AG04450 (cell line): Measurements from ENCODE around the gene MYRFL. TPM values are rescaled to one million over a fixed set of nuclear protein-coding genes. Genes with fewer than 3 reads are reported as not detected.

Experiments used
- CTCF ChIA-PET: fragments of 300-600, 350-600 bp; formaldehyde crosslinking; extraction: SDS; loops from one replicate; lab custom pipeline; 2022; ENCODE audit warnings: antibody characterized with exemption, inconsistent platforms; lab: Charles Lee
- POLR2A ChIA-PET: fragments of 350-600 bp; formaldehyde crosslinking; extraction: SDS; loops from one replicate; lab custom pipeline; 2021; ENCODE audit warnings: antibody characterized with exemption, inconsistent platforms; lab: Yijun Ruan, JAX
- DNase-seq: peaks from one replicate; pipeline ENCODE4 v3.0.0-alpha.2; 2011; ENCODE audit warnings: low read depth, low spot score
- H3K27ac ChIP-seq: one replicate; pipeline ENCODE4 v1.5.1; 2012; ENCODE audit warnings: low read depth, low read length, control low read depth
- H3K27me3 ChIP-seq: one replicate; pipeline ENCODE4 v1.6.0; 2012; ENCODE audit warnings: low read length; ENCODE audit not compliant: control insufficient read depth, insufficient read depth
- H3K4me3 ChIP-seq: 2 replicates; pipeline ENCODE4 v1.5.1; 2011; ENCODE audit warnings: mild to moderate bottlenecking, low read depth, low read length, control low read depth
- H3K9me3 ChIP-seq: 2 replicates; pipeline ENCODE4 v1.5.1; 2012; ENCODE audit warnings: low read length; ENCODE audit not compliant: control insufficient read depth, insufficient read depth
- CTCF ChIP-seq: IDR thresholded peaks from 2 replicates; pipeline ENCODE4 v1.5.1; 2011; ENCODE audit warnings: low read depth, low read length, control low read depth, inconsistent platforms
- polyA plus RNA-seq: library from polyadenylated mRNA; depleted of rRNA; stranded (reverse); fragments of >200 nt; gene quantifications from 2 replicates; pipeline ENCODE4 v1.2.3, GENCODE V29; 2011

Gene MYRFL
- polyA plus RNA-seq, 1 experiment = not detected

- no peak for DNase-seq
- Histone ChIP-seq H3K27me3 (peaks cover 3% of the 10 kb centered on the region), H3K9me3 (no peaks in the 10 kb centered on the region), H3K4me3 (no peak overlapping the region), H3K27ac (no peak overlapping the region)
- TF ChIP-seq CTCF = no peak
- CTCF ChIA-PET = no interaction called here
- POLR2A ChIA-PET = no interaction called here
Measured at GRCh38 chr12:69969011-69969410, 144.0 kb downstream of the MYRFL start.

DNA sequence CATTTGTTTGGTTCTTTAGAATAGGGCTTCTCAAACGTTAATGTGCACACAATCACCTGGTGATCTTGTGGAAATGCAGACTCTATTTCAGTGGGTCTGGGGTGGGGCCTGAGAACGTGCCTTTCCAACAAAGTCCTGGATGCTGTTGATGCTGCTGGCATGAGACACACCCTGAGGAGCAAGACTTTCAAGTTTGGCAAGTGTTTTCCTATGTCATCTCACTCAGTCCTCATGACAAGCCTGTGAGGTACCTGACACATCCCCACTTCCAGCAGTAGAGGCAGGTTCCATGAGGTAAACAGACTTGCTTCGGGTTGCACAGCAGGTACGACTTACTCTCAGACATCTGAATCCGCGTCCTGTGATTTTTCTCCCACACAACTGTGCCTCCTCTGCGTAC is 147.1 kb downstream of the MYRFL start:
- POLR2A ChIA-PET = no interaction called here
- Histone ChIP-seq H3K4me3 (no peak overlapping the region), H3K9me3 (no peaks in the 10 kb centered on the region), H3K27me3 (peaks cover 3% of the 10 kb centered on the region), H3K27ac (no peak overlapping the region)
- CTCF ChIA-PET = no interaction called here
- no peak for DNase-seq
- TF ChIP-seq CTCF = no peak

DNA sequence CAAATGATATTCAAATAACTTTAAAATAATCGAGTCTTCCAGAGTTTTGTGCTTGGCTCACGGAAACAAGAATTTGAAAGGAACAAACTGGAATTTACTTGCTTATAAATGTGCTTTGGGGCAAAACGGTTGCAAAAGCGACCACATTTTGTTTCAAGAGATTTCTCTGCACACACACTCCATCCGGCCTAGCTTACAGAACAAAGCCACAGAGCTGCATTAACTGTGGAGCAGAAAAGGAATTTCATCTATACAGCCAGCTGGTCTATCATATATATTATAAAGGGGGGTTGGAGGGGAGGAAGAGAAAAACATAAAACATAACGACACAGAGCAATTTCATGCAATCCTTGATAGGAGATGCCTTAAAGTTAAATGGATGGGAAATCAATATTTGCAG is 153.0 kb downstream of the MYRFL start:
- no peak overlapping the region for H3K4me3 ChIP-seq
- peaks cover 9% of the 10 kb centered on the region for H3K27me3 ChIP-seq
- no peaks in the 10 kb centered on the region for H3K9me3 ChIP-seq
- no peak overlapping the region for H3K27ac ChIP-seq
- CTCF ChIA-PET = interaction anchor here (1.2 kb wide), 1 partner anchor 78 kb away, joined by 5 read pairs; no protein-coding TSS in a partner anchor
- no peak for DNase-seq
- POLR2A ChIA-PET = no interaction called here
- TF ChIP-seq CTCF = no peak

DNA sequence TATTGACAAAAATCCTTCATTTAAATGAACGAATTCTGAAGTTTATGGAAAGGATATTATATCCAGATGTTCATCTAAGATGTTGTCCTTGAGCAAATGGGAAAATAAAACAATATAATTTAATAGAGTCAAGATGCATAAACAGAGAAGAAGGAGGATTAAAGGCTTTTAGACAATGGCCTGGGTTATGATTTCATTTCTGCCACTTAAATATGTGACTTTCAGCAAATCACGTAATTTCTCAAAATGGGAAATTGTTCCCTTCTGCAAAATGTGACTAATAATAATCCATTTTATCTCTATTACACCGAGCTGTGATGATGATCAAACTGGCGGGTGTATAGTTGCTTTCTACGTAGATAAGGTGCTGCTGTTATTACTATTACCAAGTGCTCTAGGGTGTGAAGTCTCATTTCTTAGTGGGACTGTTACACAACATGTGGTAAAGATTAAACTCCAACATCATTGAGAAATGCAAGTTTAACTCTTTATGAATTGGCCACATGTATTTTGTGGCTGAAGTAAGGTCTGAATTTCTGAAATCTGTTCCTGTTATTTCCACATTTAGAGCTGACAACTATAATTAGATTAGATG is 157.0 kb downstream of the MYRFL start:
- no peak for DNase-seq
- CTCF ChIA-PET = no interaction called here
- no peak for TF ChIP-seq CTCF

GRCh38 chr12:69984241-69984640 is 159.2 kb downstream of the MYRFL start:
- DNase-seq = no peak

More for the DNA sequence above, 157.0 kb downstream of the MYRFL start:
- no peak overlapping the region for H3K4me3 ChIP-seq
- POLR2A ChIA-PET = no interaction called here
- H3K27ac ChIP-seq = no peak overlapping the region
- H3K27me3 ChIP-seq = peaks cover 6% of the 10 kb centered on the region
- H3K9me3 ChIP-seq = no peaks in the 10 kb centered on the region; the same call in 1 of the 2 replicates

More at GRCh38 chr12:69984241-69984640, 159.2 kb downstream of the MYRFL start:
- Histone ChIP-seq H3K27ac (no peak overlapping the region), H3K27me3 (peaks cover 4% of the 10 kb centered on the region), H3K4me3 (no peak overlapping the region), H3K9me3 (no peaks in the 10 kb centered on the region; the same call in 1 of the 2 replicates)
- no peak for TF ChIP-seq CTCF
- CTCF ChIA-PET = no interaction called here
- POLR2A ChIA-PET = no interaction called here
